Ascending aorta (tissue), 2 donors: Measurements from ENCODE around the gene UBXN4. TPM values are rescaled to one million over a fixed set of nuclear protein-coding genes. Genes with fewer than 3 reads are reported as not detected.

Source experiments
- DNase-seq, 2 donors: peaks; one replicate each; pipeline ENCODE4 v3.0.0-alpha.2; 2019; ENCODE audit warnings: low spot score in 2 of 2
- H3K27ac ChIP-seq, 2 donors: fragments of 200-600 bp; sonication (generic); one replicate each; pipeline ENCODE4 v1.5.1; 2016 to 2017; ENCODE audit warnings: mild to moderate bottlenecking in 1 of 2
- H3K27me3 ChIP-seq: fragments of 200-600 bp; sonication (generic); one replicate; pipeline ENCODE4 v1.5.1; 2017
- H3K36me3 ChIP-seq, 2 donors: fragments of 200-600 bp; sonication (generic); one replicate each; pipeline ENCODE4 v1.5.1; 2016
- H3K4me1 ChIP-seq, 2 donors: fragments of 200-600 bp; sonication (generic); one replicate each; pipeline ENCODE4 v1.5.1; 2016 to 2017; ENCODE audit warnings: mild to moderate bottlenecking in 1 of 2
- H3K4me3 ChIP-seq, 2 donors: fragments of 200-600 bp; sonication (generic); one replicate each; pipeline ENCODE4 v1.5.1; 2016 to 2017; ENCODE audit warnings: mild to moderate bottlenecking in 1 of 2
- H3K9me3 ChIP-seq, 2 donors: fragments of 200-600 bp; sonication (generic); one replicate each; pipeline ENCODE4 v1.5.1; 2016
- intact Hi-C: fragments of 100-400 bp; cut with DNase I; formaldehyde crosslinking; loops from one replicate; pipeline ENCODE4 v1.15.1; 2023
- total RNA-seq: library from RNA; depleted of rRNA; stranded (reverse); fragments of >200 nt; gene quantifications from one replicate; pipeline ENCODE4 v1.1.0, GENCODE V29; 2016
- TF ChIP-seq, protein P1 (sequence below), 3 experiments: fragments of 200-600 bp in 2 of 3; fragments of 450-650 bp in 1 of 3; sonication (generic) in 2 of 3; IDR thresholded peaks; one replicate each; pipeline ENCODE4 v1.5.1; 2016 to 2019; ENCODE audit warnings: antibody characterized with exemption in 3 of 3, mild to moderate bottlenecking in 1 of 3, moderate library complexity in 1 of 3

UBXN4 gene
- total RNA-seq, 1 donor from 2014 or later: 14.8 TPM

- H3K36me3 ChIP-seq: no peaks in the 10 kb centered on the region
- intact Hi-C loops: no loop called here
These were observed 56.6 kb downstream of the UBXN4 start for GRCh38 chr2:135798275-135798705.

GRCh38 chr2:135798762-135799161 lies 57.1 kb downstream of the UBXN4 start:
- H3K9me3 ChIP-seq: no peaks in the 10 kb centered on the region
- H3K27me3 ChIP-seq: no peaks in the 10 kb centered on the region
- DNase-seq: no peak
- no peaks in the 10 kb centered on the region for H3K4me1 ChIP-seq
- no peak overlapping the region for H3K4me3 ChIP-seq
- TF ChIP-seq, protein P1, sequence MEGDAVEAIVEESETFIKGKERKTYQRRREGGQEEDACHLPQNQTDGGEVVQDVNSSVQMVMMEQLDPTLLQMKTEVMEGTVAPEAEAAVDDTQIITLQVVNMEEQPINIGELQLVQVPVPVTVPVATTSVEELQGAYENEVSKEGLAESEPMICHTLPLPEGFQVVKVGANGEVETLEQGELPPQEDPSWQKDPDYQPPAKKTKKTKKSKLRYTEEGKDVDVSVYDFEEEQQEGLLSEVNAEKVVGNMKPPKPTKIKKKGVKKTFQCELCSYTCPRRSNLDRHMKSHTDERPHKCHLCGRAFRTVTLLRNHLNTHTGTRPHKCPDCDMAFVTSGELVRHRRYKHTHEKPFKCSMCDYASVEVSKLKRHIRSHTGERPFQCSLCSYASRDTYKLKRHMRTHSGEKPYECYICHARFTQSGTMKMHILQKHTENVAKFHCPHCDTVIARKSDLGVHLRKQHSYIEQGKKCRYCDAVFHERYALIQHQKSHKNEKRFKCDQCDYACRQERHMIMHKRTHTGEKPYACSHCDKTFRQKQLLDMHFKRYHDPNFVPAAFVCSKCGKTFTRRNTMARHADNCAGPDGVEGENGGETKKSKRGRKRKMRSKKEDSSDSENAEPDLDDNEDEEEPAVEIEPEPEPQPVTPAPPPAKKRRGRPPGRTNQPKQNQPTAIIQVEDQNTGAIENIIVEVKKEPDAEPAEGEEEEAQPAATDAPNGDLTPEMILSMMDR (IDR thresholded peaks at IDR 0.05): no peak
- H3K27ac ChIP-seq: no peak overlapping the region
- no peaks in the 10 kb centered on the region for H3K36me3 ChIP-seq
- intact Hi-C loops: no loop called here

More at GRCh38 chr2:135798275-135798705, 56.6 kb downstream of the UBXN4 start:
- no peak for DNase-seq
- H3K9me3 ChIP-seq: no peaks in the 10 kb centered on the region
- H3K4me1 ChIP-seq: no peaks in the 10 kb centered on the region
- H3K27ac ChIP-seq: no peak overlapping the region
- TF ChIP-seq, protein P1 (IDR thresholded peaks at IDR 0.05): no peak
- no peaks in the 10 kb centered on the region for H3K27me3 ChIP-seq
- H3K4me3 ChIP-seq: no peak overlapping the region

DNA sequence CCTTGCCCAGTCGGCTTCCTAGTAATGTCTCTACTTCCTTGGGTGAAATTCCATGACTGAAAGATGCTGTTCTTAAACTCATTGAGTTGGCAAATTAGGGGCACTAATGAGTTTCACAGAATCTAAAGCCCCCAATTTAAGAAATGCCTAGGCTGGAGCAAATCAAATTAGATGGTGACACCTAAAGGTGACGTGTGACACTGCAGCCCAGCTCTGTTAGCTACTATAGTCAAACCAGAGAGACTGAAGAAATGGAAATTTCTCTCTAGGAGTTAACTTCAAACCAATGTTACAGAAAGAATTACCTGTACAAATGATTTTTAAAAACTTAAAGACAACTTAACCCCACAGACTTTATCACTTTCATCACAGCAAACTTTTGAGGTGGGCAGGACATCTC lies 58.1 kb downstream of the UBXN4 start:
- Histone ChIP-seq H3K9me3 (no peaks in the 10 kb centered on the region), H3K4me1 (no peaks in the 10 kb centered on the region), H3K36me3 (no peaks in the 10 kb centered on the region), H3K27ac (no peak overlapping the region), H3K27me3 (no peaks in the 10 kb centered on the region), H3K4me3 (no peak overlapping the region)
- intact Hi-C loops: no loop called here
- TF ChIP-seq, protein P1 (IDR thresholded peaks at IDR 0.05): no peak
- no peak for DNase-seq

- no peaks in the 10 kb centered on the region for H3K36me3 ChIP-seq
- H3K27me3 ChIP-seq: no peaks in the 10 kb centered on the region
- intact Hi-C loops: no loop called here
- no peak for DNase-seq
- H3K9me3 ChIP-seq: no peaks in the 10 kb centered on the region
- TF ChIP-seq, protein P1 (IDR thresholded peaks at IDR 0.05): no peak
- no peak overlapping the region for H3K27ac ChIP-seq
- H3K4me1 ChIP-seq: no peaks in the 10 kb centered on the region
- no peak overlapping the region for H3K4me3 ChIP-seq
These were observed 59.1 kb downstream of the UBXN4 start for GRCh38 chr2:135800513-135801460.

DNA sequence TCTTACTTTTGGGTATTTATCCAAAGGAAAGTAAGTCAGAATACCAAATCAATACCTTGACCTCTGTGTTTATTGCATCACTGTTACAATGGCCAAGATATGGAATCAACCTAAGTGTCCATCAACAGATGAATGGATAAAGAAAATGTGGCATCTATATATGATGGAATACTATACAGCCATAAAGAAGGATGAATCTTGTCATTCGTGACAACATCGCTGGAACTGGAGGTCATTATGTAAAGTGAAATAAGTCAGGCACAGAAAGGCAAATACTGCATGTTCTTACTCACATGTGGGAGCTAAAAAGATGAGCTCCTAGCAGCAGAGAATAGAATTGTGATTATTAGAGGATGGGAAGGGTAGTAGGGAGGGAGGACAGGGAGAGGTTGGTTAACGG lies 60.7 kb downstream of the UBXN4 start:
- H3K27me3 ChIP-seq: no peaks in the 10 kb centered on the region
- no peaks in the 10 kb centered on the region for H3K4me1 ChIP-seq

More for the DNA sequence above, 60.7 kb downstream of the UBXN4 start:
- no peak overlapping the region for H3K27ac ChIP-seq
- no peaks in the 10 kb centered on the region for H3K9me3 ChIP-seq
- TF ChIP-seq, protein P1 (IDR thresholded peaks at IDR 0.05): no peak
- H3K36me3 ChIP-seq: no peaks in the 10 kb centered on the region
- no peak overlapping the region for H3K4me3 ChIP-seq
- intact Hi-C loops: no loop called here
- no peak for DNase-seq
